AG09319 (cell line): ENCODE measurements around the gene FBLN5.
"Not testable (repeated sequence)": the region's sequence is repeated elsewhere in the genome, so short reads cannot be mapped to it uniquely, and the experiment has no call there.

ENCODE experiments used
- DNase-seq: peaks from one replicate; pipeline ENCODE4 v3.0.0-alpha.2; 2010; ENCODE audit warnings: low read depth; ENCODE audit errors: extremely low read depth
- CTCF ChIP-seq: IDR thresholded peaks from 2 replicates; pipeline ENCODE4 v1.5.1; 2011; ENCODE audit warnings: low read depth, mild to moderate bottlenecking, inconsistent platforms, low read length, moderate library complexity

Gene FBLN5

GRCh38 chr14:91904483-91904882, 43.0 kb downstream of the FBLN5 start:
- no peak for DNase-seq
- TF ChIP-seq CTCF = no peak

- DNase-seq = no peak
- TF ChIP-seq CTCF = no peak
These were observed 44.4 kb downstream of the FBLN5 start for GRCh38 chr14:91903070-91903469.

GRCh38 chr14:91902336-91902735, 45.2 kb downstream of the FBLN5 start:
- no peak for DNase-seq
- TF ChIP-seq CTCF = no peak

- no peak for TF ChIP-seq CTCF
- DNase-seq = peak; percentile 29
These were observed 45.9 kb downstream of the FBLN5 start for GRCh38 chr14:91901449-91902226.

- TF ChIP-seq CTCF = no peak
- no peak for DNase-seq
These were observed 47.7 kb downstream of the FBLN5 start for GRCh38 chr14:91899806-91900205.

GRCh38 chr14:91899213-91899612, 48.3 kb downstream of the FBLN5 start:
- no peak for TF ChIP-seq CTCF

GRCh38 chr14:91898372-91898771, 49.1 kb downstream of the FBLN5 start:
- no peak for TF ChIP-seq CTCF
- DNase-seq = no peak

More at GRCh38 chr14:91899213-91899612, 48.3 kb downstream of the FBLN5 start:
- DNase-seq = no peak

- DNase-seq = not testable (repeated sequence)
These were observed 49.8 kb downstream of the FBLN5 start for GRCh38 chr14:91897716-91898115.
